HUES6 (cell line): ENCODE results near the gene RPL35A.
"Not testable (repeated sequence)": the region's sequence is repeated elsewhere in the genome, so short reads cannot be mapped to it uniquely, and the experiment has no call there.

ENCODE experiments used
- H3K27ac ChIP-seq: 2 replicates; pipeline ENCODE4 v1.7.0; 2013; ENCODE audit warnings: low read depth, mild to moderate bottlenecking, low read length, inconsistent platforms
- H3K27me3 ChIP-seq: 2 replicates; pipeline ENCODE4 v1.6.1; 2013; ENCODE audit warnings: low read length; ENCODE audit not compliant: control insufficient read depth, insufficient read depth
- H3K36me3 ChIP-seq: 2 replicates; pipeline ENCODE4 v1.6.1; 2013; ENCODE audit warnings: low read length; ENCODE audit not compliant: control insufficient read depth, insufficient read depth
- H3K4me1 ChIP-seq: 2 replicates; pipeline ENCODE4 v1.6.1; 2013; ENCODE audit warnings: low read length; ENCODE audit not compliant: control insufficient read depth, insufficient read depth
- H3K4me3 ChIP-seq: 2 replicates; pipeline ENCODE4 v1.5.1; 2013; ENCODE audit warnings: low read depth, low read length
- H3K9ac ChIP-seq: one replicate; pipeline ENCODE4 v1.6.1; 2013; ENCODE audit warnings: mild to moderate bottlenecking, low read length
- H3K9me3 ChIP-seq: 2 replicates; pipeline ENCODE4 v1.6.1; 2013; ENCODE audit warnings: low read depth, low read length; ENCODE audit not compliant: control insufficient read depth, insufficient read depth

The RPL35A gene

DNA sequence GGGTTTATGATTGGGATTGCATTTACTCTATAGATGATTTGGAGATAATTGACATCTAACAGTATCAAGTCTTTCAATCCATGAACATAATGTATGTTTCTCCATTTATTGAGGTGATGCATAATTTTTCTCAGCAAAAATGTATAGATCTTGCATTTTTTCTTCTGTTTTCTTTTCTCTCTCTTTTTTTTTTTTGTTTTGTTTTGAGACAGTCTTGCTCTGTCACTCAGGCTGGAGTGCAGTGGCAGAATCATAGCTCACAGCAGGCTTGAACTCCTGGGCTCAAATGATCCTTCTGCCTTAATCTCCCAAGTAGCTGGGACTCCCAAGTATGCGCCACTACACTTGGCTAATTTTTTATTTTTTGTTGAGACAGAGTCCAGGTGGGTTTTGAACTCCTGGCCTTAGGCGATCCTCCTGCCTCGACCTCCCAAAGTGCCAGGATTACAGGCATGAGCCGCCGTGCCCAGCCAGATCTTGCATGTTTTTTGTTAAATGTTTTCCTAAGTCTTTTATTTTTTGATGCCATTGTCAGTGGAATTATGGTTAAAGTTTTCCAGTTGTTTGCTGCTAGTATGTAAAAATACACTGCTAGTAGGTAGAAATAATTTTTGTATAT lies 13.1 kb downstream of the RPL35A start:
- H3K4me1 ChIP-seq: peaks cover 9% of the 10 kb centered on the region
- H3K27ac ChIP-seq: no peak overlapping the region
- H3K27me3 ChIP-seq: no peaks in the 10 kb centered on the region
- no peak overlapping the region for H3K4me3 ChIP-seq
- no peak overlapping the region for H3K9ac ChIP-seq
- H3K9me3 ChIP-seq: peaks cover 16% of the 10 kb centered on the region
- H3K36me3 ChIP-seq: no peaks in the 10 kb centered on the region

DNA sequence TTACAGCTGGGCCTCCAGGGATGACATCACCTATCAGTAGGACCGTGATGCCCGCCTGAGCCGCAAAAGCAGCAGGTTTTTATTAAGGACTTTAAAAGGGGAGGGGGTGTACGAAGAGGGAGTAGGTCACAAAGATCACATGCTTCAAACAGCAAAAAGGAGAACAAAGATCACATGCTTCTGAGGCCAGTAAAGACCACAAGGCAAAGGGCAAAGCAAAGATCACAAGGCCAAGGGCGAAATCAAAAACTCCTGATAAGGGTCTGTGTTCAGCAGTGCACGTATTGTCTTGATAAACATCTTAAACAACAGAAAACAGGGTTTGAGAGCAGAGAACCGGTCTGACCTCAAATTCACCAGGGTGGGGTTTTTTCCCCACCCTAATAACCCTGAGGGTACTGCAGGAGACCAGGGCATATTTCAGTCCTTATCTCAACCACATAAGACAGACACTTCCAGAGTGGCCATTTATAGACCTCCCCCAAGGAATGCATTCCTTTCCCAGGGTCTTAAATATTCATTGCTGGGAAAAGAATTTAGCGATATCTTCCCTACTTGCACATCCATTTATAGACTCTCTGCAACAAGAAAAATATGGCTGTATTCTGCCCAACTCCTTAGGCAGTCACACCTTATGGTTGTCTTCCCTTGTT lies 17.5 kb downstream of the RPL35A start:
- H3K9me3 ChIP-seq: peaks cover 26% of the 10 kb centered on the region

DNA sequence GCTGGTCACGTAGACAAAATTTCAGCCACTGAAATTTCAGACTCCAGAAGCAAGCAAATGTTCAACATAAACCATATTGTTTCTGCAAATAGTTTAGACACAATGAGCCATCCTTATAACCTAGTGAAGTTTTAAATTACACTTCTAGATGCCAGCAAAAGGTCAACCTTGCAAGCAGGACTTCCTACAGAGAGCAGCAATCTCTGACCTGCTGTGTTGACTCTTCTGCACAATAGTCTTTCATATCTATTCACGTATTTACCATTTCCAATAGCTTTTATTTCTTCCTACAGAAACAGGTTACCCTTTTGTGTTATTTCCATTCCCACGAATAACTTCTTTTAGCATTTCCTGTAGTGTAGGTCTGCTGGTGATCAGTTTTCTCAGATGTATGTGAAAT lies 20.6 kb downstream of the RPL35A start:
- no peaks in the 10 kb centered on the region for H3K36me3 ChIP-seq
- H3K9ac ChIP-seq: no peak overlapping the region
- no peak overlapping the region for H3K27ac ChIP-seq
- H3K27me3 ChIP-seq: no peaks in the 10 kb centered on the region
- peaks cover 26% of the 10 kb centered on the region for H3K9me3 ChIP-seq
- H3K4me3 ChIP-seq: no peak overlapping the region
- H3K4me1 ChIP-seq: no peaks in the 10 kb centered on the region

More for the DNA sequence above, 17.5 kb downstream of the RPL35A start:
- not testable (repeated sequence) for H3K4me3 ChIP-seq, H3K4me1 ChIP-seq, H3K27ac ChIP-seq, H3K27me3 ChIP-seq, H3K36me3 ChIP-seq, H3K9ac ChIP-seq

DNA sequence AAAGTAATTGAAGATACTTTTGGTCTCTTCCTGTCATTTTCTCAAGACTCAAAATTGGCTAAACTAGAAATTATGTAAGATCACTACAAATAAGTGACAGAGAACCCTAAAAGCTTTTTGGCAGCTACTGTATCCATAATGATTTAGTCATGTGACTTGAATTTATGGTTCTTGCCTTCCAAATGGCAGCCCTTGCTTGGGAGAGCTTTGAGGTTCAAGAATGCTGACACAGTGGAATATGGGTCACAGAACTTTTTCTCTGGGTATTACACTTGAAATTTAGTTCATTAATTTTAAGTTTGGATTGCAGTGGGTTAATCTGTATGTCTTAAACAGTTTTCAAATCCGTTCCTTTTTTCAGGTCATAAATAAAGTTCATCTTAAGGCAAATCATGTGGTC lies 24.0 kb downstream of the RPL35A start:
- Histone ChIP-seq H3K9me3 (peaks cover 10% of the 10 kb centered on the region; the same call in 1 of the 2 replicates), H3K4me3 (no peak overlapping the region), H3K36me3 (no peaks in the 10 kb centered on the region)

DNA sequence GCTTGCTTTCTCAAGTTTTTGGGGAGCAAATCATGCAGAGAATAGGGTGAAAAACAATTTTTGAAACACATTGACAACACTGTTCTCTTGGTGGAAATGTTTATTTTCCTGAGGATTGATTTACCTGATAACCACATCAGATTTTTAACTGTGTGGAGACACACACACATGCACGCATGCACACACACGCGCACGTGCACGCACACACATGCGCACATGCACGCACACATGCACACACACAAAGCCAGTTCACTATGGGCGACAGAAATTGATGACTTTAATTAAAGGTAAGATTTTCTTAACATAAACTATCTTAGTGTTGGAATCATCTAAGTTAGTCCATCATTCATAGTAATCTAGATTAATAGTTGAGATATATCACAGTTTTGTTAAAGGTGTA lies 25.3 kb downstream of the RPL35A start:
- Histone ChIP-seq H3K9ac (no peak overlapping the region), H3K9me3 (peaks cover 7% of the 10 kb centered on the region; the same call in 1 of the 2 replicates), H3K27ac (no peak overlapping the region), H3K4me3 (no peak overlapping the region), H3K4me1 (no peaks in the 10 kb centered on the region), H3K27me3 (no peaks in the 10 kb centered on the region), H3K36me3 (no peaks in the 10 kb centered on the region)

More for the DNA sequence above, 24.0 kb downstream of the RPL35A start:
- H3K4me1 ChIP-seq: no peaks in the 10 kb centered on the region
- no peak overlapping the region for H3K27ac ChIP-seq
- no peaks in the 10 kb centered on the region for H3K27me3 ChIP-seq
- no peak overlapping the region for H3K9ac ChIP-seq

DNA sequence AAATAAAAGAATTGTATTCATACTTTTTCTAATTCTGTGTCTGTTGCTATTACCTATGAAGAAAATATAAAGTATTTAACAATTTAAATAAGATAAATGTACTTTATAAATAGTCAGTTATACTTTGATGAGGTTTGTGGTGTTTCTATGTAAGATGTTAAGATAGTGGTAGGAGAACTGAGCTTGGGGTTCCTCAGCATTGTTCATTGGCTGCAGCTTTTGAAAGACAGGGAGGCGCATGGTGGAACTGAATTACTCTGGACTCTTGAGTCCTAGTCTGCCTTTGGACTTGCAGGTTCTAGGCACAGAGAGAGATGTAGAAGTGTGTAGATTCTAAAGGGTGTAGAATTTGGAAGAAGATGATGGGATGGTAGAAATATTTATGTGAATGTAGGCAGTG lies 33.1 kb downstream of the RPL35A start:
- no peaks in the 10 kb centered on the region for H3K27me3 ChIP-seq
- H3K4me1 ChIP-seq: no peaks in the 10 kb centered on the region
- H3K27ac ChIP-seq: no peak overlapping the region
- no peaks in the 10 kb centered on the region for H3K9me3 ChIP-seq
- no peak overlapping the region for H3K9ac ChIP-seq
- no peaks in the 10 kb centered on the region for H3K36me3 ChIP-seq
- H3K4me3 ChIP-seq: no peak overlapping the region

DNA sequence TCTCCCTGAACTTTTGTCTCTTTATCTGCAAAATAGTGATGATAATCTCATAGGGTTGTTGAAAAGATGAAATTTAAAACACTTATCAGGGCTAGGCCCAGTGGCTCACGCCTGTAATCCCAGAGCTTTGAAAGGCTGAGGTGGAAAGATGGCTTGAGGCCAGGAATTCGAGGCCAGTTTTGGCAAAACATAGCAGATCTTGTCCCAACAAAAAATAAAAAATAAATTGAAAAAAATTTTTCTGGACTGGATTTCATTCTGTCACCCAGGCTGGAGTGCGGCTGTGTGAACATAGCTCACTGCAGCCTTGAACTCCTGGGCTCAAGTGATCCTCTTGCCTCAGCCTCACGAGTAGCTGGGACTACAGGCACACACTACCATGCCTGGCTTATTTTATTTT lies 39.7 kb downstream of the RPL35A start:
- Histone ChIP-seq H3K36me3 (no peaks in the 10 kb centered on the region; the same call in 1 of the 2 replicates), H3K27me3 (no peaks in the 10 kb centered on the region), H3K4me1 (peaks cover 5% of the 10 kb centered on the region; the same call in 1 of the 2 replicates), H3K4me3 (no peak overlapping the region), H3K9me3 (no peaks in the 10 kb centered on the region), H3K27ac (no peak overlapping the region), H3K9ac (no peak overlapping the region)

DNA sequence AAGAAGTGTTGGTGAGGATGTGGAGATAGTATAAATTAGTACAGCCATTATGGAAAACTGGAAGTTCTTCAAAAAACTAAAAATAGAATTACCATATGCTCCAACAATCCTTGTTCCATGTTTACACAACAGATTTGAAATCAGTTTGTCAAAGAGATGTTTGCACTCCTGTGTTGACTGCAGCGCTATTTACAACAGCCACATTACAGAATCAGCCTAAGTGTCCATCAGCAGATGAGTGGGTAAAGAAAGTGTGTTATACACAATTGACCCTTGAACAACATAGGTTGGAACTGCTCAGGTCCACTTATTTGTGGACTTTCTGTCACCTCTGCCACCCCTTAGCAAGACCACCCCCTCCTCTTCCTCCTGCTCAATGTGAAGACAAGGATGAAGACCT lies 44.7 kb downstream of the RPL35A start:
- Histone ChIP-seq H3K4me1 (peaks cover 5% of the 10 kb centered on the region; the same call in 1 of the 2 replicates), H3K4me3 (no peak overlapping the region), H3K9me3 (no peaks in the 10 kb centered on the region), H3K27me3 (no peaks in the 10 kb centered on the region), H3K27ac (no peak overlapping the region), H3K9ac (no peak overlapping the region), H3K36me3 (no peaks in the 10 kb centered on the region; the same call in 1 of the 2 replicates)

DNA sequence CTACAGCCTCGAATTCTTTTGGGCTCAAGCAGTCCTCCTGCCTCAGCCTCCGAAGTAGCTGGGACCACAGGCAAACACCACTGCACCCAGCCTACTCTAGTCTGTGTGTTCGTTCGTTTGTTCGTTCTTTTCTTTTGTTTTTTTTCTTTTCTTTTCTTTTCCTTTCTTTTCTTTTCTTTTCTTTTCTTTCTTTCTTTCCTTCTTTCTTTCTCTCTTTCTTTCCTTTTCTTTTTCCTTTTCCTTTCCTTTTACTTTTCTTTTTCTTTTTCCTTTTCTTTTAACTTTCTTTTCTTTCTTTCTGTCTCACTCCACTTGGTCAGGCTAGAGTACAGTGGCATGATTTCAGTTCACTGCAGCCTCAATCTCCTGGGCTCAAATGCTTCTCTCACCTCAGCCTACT lies 46.9 kb downstream of the RPL35A start:
- Histone ChIP-seq H3K27ac (no peak overlapping the region), H3K36me3 (no peaks in the 10 kb centered on the region), H3K4me3 (no peak overlapping the region)

DNA sequence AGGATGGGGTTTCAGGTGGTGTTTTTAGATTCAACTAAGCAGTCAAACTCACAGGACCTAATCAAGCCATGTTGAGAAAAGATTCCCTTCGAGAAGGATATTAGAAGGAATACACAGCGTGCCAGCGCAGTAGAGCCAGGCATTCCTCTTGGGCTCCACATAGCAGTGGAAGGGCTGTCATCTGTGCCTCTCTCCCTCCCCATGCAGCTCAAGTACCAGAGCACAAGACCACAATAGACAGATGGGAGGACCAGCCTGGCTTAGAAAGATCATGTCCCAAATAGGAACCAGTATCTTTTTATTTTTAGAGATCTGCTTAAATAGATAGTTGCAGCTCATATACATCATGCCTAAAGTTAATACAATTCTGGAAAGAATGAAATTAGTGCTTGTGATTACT lies 47.9 kb downstream of the RPL35A start:
- no peak overlapping the region for H3K9ac ChIP-seq
- H3K4me3 ChIP-seq: no peak overlapping the region
- H3K36me3 ChIP-seq: no peaks in the 10 kb centered on the region
- no peaks in the 10 kb centered on the region for H3K27me3 ChIP-seq
- H3K9me3 ChIP-seq: no peaks in the 10 kb centered on the region
- no peak overlapping the region for H3K27ac ChIP-seq
- H3K4me1 ChIP-seq: peaks cover 5% of the 10 kb centered on the region; the same call in 1 of the 2 replicates

More for the DNA sequence above, 46.9 kb downstream of the RPL35A start:
- Histone ChIP-seq H3K4me1 (peaks cover 5% of the 10 kb centered on the region; the same call in 1 of the 2 replicates), H3K9me3 (no peaks in the 10 kb centered on the region), H3K9ac (no peak overlapping the region), H3K27me3 (no peaks in the 10 kb centered on the region)
